SK-N-MC (cell line): Measurements from ENCODE around the gene PEF1.

ENCODE experiments used
- EZH2 ChIP-seq: fragments of 200-600 bp; sonication (generic); IDR thresholded peaks from one replicate; pipeline ENCODE4 v1.6.1; 2017; ENCODE audit warnings: antibody characterized with exemption
- POLR2AphosphoS5 ChIP-seq: IDR thresholded peaks from 2 replicates; pipeline ENCODE4 v1.6.1; 2012; ENCODE audit warnings: mild to moderate bottlenecking, low read depth, low read length, borderline replicate concordance

DNA sequence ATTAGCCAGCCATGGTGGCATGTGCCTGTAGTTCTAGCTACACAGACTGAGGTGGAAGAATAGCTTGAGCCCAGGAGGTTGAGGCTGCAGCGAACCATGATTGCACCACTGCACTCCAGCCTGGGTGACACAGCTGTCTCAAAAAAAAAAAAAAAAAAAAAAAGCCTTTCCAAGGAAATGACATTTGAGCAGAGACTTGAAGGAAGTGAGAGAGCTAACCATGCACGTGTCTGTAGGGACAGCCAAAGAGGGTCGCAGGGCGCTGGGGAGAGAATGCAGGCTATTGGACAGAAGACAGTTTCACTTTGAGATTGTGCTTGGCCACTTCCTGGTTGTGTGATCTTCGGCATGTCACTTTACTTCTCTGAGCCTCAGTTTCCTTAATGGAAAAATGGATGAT lies 20.4 kb downstream of the PEF1 start:
- TF ChIP-seq EZH2 = no peak
- no peak for TF ChIP-seq POLR2AphosphoS5
